Breast epithelium (tissue), 3 donors: ENCODE measurements around the gene PROB1.

ENCODE experiments used
- POLR2A ChIP-seq: fragments of 450-650 bp; IDR thresholded peaks from one replicate; pipeline ENCODE4 v1.6.1; 2016; ENCODE audit warnings: antibody characterized with exemption, mild to moderate bottlenecking, moderate library complexity
- POLR2AphosphoS5 ChIP-seq, 3 donors: sonication (generic); formaldehyde crosslinking; IDR thresholded peaks; one replicate each; pipeline ENCODE4 v1.6.1; 2017; ENCODE audit warnings: antibody characterized with exemption in 3 of 3
- TF ChIP-seq, protein P1 (sequence below), 3 donors: fragments of 450-650 bp; IDR thresholded peaks; one replicate each; pipeline ENCODE4 v1.5.1; 2016 to 2017; ENCODE audit warnings: antibody characterized with exemption in 3 of 3, mild to moderate bottlenecking in 3 of 3, moderate library complexity in 3 of 3

DNA sequence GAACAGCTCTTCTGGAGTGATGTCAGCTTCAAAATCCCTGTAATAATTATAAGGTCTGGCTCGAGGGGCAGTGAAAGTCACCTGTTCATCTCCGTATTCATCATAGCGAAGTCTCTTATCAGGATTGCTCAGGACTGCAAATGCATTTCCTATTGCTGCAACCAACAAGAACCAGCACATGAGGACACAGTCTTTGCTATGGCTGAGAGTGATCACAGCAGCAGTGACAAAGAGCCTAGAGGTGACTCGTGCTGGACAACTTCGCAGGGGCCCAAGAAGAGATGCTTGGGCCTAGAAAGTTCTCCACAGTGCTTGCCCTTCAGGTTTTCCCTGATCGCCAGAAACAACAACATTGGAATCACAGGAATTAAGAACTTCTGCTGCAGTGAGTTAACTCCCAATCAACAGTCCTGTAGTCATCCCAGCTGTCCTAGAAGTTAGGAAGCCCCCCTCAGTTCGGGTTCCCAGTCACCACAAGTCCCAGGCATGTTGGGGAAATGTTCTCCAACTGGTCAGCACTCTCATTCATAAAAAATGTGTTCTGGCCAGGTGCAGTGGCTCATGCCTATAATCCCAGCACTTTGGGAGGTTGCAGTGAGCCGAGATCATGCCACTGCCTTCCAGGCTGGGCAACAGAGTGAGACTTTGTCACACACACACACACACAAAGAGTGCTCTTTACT is 31.4 kb upstream of the PROB1 start:
- TF ChIP-seq, protein P1, sequence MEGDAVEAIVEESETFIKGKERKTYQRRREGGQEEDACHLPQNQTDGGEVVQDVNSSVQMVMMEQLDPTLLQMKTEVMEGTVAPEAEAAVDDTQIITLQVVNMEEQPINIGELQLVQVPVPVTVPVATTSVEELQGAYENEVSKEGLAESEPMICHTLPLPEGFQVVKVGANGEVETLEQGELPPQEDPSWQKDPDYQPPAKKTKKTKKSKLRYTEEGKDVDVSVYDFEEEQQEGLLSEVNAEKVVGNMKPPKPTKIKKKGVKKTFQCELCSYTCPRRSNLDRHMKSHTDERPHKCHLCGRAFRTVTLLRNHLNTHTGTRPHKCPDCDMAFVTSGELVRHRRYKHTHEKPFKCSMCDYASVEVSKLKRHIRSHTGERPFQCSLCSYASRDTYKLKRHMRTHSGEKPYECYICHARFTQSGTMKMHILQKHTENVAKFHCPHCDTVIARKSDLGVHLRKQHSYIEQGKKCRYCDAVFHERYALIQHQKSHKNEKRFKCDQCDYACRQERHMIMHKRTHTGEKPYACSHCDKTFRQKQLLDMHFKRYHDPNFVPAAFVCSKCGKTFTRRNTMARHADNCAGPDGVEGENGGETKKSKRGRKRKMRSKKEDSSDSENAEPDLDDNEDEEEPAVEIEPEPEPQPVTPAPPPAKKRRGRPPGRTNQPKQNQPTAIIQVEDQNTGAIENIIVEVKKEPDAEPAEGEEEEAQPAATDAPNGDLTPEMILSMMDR (IDR thresholded peaks at IDR 0.05), result no peak
- TF ChIP-seq POLR2A, result no peak
- TF ChIP-seq POLR2AphosphoS5 (IDR thresholded peaks at IDR 0.05), result no peak
